Thoracic aorta (tissue), 2 donors: ENCODE measurements around the gene HOXB1. TPM values are rescaled to one million over a fixed set of nuclear protein-coding genes. Genes with fewer than 3 reads are reported as not detected.
"Not testable (repeated sequence)": the region's sequence is repeated elsewhere in the genome, so short reads cannot be mapped to it uniquely, and the experiment has no call there.

Experiments used
- ATAC-seq: fragments of 150-250 bp; one replicate; pipeline ENCODE4 v1.8.0; 2017; ENCODE audit warnings: low read depth; ENCODE audit not compliant: insufficient number of reproducible peaks, low FRiP score
- DNase-seq: peaks from one replicate; pipeline ENCODE4 v3.0.0-alpha.2; 2020; ENCODE audit warnings: low spot score
- H3K27ac ChIP-seq, 2 donors: fragments of 200-600 bp; sonication (generic); 1 replicate in 1 of 2; 2 replicates in 1 of 2; pipeline ENCODE4 v1.5.1; 2016; ENCODE audit warnings: mild to moderate bottlenecking in 2 of 2, moderate library complexity in 2 of 2
- H3K27me3 ChIP-seq: fragments of 200-600 bp; sonication (generic); replicated peaks from 2 replicates; pipeline ENCODE4 v1.6.0; 2016; ENCODE audit warnings: mild to moderate bottlenecking; ENCODE audit not compliant: insufficient read depth
- H3K36me3 ChIP-seq: fragments of 200-600 bp; sonication (generic); one replicate; pipeline ENCODE4 v1.5.1; 2016
- H3K4me1 ChIP-seq, 2 donors: fragments of 200-600 bp; sonication (generic); 1 replicate in 1 of 2; 2 replicates in 1 of 2; pipeline versions ENCODE4 v1.5.1 to v1.6.0; 2016; ENCODE audit warnings: low read depth in 2 of 2, mild to moderate bottlenecking in 1 of 2; ENCODE audit not compliant: control insufficient read depth in 1 of 2
- H3K4me3 ChIP-seq: fragments of 200-600 bp; sonication (generic); 2 replicates; pipeline ENCODE4 v1.5.1; 2016; ENCODE audit warnings: mild to moderate bottlenecking
- H3K9me3 ChIP-seq: fragments of 200-600 bp; sonication (generic); 2 replicates; pipeline ENCODE4 v1.5.1; 2016
- total RNA-seq, 2 donors: library from RNA; depleted of rRNA; stranded (reverse); fragments of >200 nt; gene quantifications; one replicate each; pipeline versions ENCODE4 v1.1.0 to v1.2.3, GENCODE V29; 2016
- TF ChIP-seq, protein P1 (sequence below): fragments of 200-600 bp; sonication (generic); IDR thresholded peaks from one replicate; pipeline ENCODE4 v1.5.1; 2019; ENCODE audit warnings: antibody characterized with exemption

The HOXB1 gene
- total RNA-seq, 2 donors from 2014 or later: not detected

DNA sequence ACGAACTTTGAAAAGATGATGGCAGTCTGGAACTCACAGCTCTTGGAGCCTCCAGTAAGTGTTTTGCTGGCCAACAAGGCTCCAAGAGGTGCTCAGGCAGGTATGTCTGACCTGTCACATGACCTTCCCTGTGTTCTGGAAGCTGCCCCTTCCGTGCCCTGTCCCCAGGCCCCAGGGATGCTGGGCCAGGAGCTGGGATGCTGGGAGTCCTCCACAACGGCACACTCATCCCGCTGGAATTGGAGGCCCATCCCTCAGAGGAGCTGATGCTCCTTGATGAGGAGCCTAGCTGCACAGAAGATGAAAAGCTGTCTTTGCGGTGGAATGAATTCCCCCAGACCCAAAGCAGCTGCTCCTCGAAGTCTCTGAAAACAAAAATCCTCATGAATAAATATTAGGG, 47.8 kb downstream of the HOXB1 start:
- Histone ChIP-seq H3K4me3 (no peak overlapping the region), H3K36me3 (no peaks in the 10 kb centered on the region), H3K27ac (no peak overlapping the region), H3K4me1 (no peaks in the 10 kb centered on the region), H3K27me3 (no peaks in the 10 kb centered on the region), H3K9me3 (no peaks in the 10 kb centered on the region)
- ATAC-seq: no peak
- no peak for DNase-seq
- TF ChIP-seq, protein P1, sequence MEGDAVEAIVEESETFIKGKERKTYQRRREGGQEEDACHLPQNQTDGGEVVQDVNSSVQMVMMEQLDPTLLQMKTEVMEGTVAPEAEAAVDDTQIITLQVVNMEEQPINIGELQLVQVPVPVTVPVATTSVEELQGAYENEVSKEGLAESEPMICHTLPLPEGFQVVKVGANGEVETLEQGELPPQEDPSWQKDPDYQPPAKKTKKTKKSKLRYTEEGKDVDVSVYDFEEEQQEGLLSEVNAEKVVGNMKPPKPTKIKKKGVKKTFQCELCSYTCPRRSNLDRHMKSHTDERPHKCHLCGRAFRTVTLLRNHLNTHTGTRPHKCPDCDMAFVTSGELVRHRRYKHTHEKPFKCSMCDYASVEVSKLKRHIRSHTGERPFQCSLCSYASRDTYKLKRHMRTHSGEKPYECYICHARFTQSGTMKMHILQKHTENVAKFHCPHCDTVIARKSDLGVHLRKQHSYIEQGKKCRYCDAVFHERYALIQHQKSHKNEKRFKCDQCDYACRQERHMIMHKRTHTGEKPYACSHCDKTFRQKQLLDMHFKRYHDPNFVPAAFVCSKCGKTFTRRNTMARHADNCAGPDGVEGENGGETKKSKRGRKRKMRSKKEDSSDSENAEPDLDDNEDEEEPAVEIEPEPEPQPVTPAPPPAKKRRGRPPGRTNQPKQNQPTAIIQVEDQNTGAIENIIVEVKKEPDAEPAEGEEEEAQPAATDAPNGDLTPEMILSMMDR: no peak

DNA sequence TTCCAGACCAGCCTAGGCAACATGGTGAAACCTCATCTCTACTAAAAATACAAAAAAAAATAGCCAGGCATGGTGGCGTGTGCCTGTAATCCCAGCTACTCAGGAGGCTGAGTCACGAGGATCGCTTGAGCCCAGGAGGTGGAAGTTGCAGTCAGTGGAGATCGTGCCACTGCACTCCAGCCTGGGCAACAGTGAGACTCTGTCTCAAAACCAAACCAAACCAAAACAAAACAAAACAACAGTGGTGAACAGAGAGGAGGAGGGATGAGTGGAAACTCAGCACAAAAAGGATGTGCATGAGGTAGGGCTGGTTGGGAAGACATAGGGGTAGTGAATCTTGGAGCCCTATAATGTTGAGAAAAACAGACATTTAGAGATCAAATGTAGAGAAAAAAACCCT, 48.5 kb downstream of the HOXB1 start:
- ATAC-seq, H3K4me1 ChIP-seq, DNase-seq, H3K4me3 ChIP-seq, H3K36me3 ChIP-seq, H3K27ac ChIP-seq, H3K27me3 ChIP-seq, H3K9me3 ChIP-seq: not testable (repeated sequence)

DNA sequence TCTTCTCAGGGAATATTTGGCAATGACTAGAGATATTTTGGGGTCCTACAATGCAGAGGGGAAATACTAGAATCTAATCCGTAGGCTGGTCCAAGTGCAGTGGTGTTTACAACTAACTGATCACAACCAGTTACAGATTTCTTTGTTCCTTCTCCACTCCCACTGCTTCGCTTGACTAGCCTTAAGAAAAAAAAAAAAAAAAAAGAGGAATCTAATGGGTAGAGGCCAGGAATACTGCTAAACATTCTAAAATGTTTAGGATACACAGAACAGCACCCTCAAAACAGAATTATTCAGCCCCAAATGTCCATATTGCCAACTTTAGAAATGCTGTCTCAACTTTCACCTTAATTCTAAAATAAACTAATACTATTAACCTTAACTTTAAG, 51.8 kb downstream of the HOXB1 start:
- TF ChIP-seq, protein P1: no peak
- Histone ChIP-seq H3K9me3 (no peaks in the 10 kb centered on the region), H3K27ac (no peak overlapping the region), H3K4me1 (no peaks in the 10 kb centered on the region), H3K36me3 (no peaks in the 10 kb centered on the region), H3K4me3 (no peak overlapping the region), H3K27me3 (no peaks in the 10 kb centered on the region)
- DNase-seq (no peak), ATAC-seq (no peak)

Other genes with a start within 250 kb of the HOXB1 start
- 1 to 10 TPM in 1 of 2 donors, not detected in 1; 2.6 TPM for gene SKAP1, start 100.8 kb downstream of the HOXB1 start, total RNA-seq
- gene HOXB2, start 14.1 kb upstream of the HOXB1 start, total RNA-seq: 10 to 100 TPM; 53.3 to 73.0 TPM
- gene HOXB4, start 47.3 kb upstream of the HOXB1 start, total RNA-seq: 10 to 100 TPM in 1 of 2 donors, 1 to 10 TPM in 1; 6.2 to 11.5 TPM
- gene HOXB3, start 59.2 kb upstream of the HOXB1 start, total RNA-seq: 10 to 100 TPM; 26.8 to 33.3 TPM
- 1 to 10 TPM in 1 of 2 donors, under 1 TPM in 1; 0.56 to 3.8 TPM for gene HOXB5, start 62.8 kb upstream of the HOXB1 start, total RNA-seq
- gene HOXB6, start 74.0 kb upstream of the HOXB1 start, total RNA-seq: 1 to 10 TPM; 4.2 to 9.9 TPM
- 1 to 10 TPM in 1 of 2 donors, under 1 TPM in 1; 0.63 to 7.2 TPM for gene HOXB7, start 80.0 kb upstream of the HOXB1 start, total RNA-seq
- 1 to 10 TPM in 1 of 2 donors, not detected in 1; 1.4 TPM for gene HOXB8, start 84.3 kb upstream of the HOXB1 start, total RNA-seq
- gene HOXB9, start 95.3 kb upstream of the HOXB1 start, total RNA-seq: not detected
- not detected for gene PRAC1, start 191.5 kb upstream of the HOXB1 start, total RNA-seq
- gene PRAC2, start 192.2 kb upstream of the HOXB1 start, total RNA-seq: not detected
- not detected for gene HOXB13, start 197.7 kb upstream of the HOXB1 start, total RNA-seq